Stomach (tissue), 4 donors: ENCODE results near the gene CFAP54.

Experiments used
- EP300 ChIP-seq: sonication (generic); formaldehyde crosslinking; IDR thresholded peaks from one replicate; pipeline ENCODE4 v1.6.1; 2017; ENCODE audit warnings: antibody characterized with exemption
- POLR2A ChIP-seq, 4 donors: fragments of 450-650 bp; IDR thresholded peaks; one replicate each; pipeline ENCODE4 v1.6.1; 2016; ENCODE audit warnings: antibody characterized with exemption in 4 of 4, control low read depth in 2 of 4, mild to moderate bottlenecking in 1 of 4, moderate library complexity in 1 of 4
- POLR2AphosphoS5 ChIP-seq, 3 donors: sonication (generic); formaldehyde crosslinking; IDR thresholded peaks; one replicate each; pipeline ENCODE4 v1.6.1; 2016; ENCODE audit warnings: antibody characterized with exemption in 3 of 3
- TF ChIP-seq, protein P1 (sequence below), 7 experiments: fragments of 450-650 bp in 4 of 7; fragments of 200-600 bp in 3 of 7; sonication (generic) in 3 of 7; IDR thresholded peaks; one replicate each; pipeline ENCODE4 v1.5.1; 2016 to 2019; ENCODE audit warnings: antibody characterized with exemption in 7 of 7, control low read depth in 2 of 7, mild to moderate bottlenecking in 1 of 7

DNA sequence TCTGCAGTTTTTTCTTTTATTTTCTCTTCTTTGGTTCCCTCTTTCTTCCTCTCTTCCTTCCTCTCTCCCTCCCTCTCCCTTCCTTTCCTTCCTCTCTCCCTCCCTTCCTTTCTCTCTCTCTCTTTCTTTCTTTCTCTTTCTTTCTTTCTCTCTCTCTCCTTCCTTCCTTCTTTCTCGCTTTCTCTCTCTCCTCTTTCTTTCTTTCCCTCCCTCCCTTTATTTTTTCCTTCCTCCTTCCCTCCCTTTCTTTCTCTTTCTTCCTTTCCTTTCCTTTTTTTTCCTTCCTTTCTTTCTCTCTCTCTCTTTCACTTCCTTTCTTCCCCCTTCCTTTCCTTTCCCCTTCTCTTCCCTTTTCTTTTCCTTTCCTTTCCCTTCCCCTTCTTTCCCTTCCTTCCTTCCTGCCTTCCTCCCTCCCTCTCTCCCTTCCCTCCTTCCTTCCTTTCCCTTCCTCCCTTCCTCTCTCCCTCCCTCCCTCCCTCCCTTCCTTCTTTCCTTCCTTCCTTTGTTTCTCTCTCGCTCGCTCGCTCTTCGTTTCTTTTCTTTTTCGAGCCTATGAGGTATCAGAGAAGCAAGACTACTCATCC, 13.7 kb downstream of the CFAP54 start:
- TF ChIP-seq POLR2A (IDR thresholded peaks at IDR 0.05): no peak
- TF ChIP-seq, protein P1, sequence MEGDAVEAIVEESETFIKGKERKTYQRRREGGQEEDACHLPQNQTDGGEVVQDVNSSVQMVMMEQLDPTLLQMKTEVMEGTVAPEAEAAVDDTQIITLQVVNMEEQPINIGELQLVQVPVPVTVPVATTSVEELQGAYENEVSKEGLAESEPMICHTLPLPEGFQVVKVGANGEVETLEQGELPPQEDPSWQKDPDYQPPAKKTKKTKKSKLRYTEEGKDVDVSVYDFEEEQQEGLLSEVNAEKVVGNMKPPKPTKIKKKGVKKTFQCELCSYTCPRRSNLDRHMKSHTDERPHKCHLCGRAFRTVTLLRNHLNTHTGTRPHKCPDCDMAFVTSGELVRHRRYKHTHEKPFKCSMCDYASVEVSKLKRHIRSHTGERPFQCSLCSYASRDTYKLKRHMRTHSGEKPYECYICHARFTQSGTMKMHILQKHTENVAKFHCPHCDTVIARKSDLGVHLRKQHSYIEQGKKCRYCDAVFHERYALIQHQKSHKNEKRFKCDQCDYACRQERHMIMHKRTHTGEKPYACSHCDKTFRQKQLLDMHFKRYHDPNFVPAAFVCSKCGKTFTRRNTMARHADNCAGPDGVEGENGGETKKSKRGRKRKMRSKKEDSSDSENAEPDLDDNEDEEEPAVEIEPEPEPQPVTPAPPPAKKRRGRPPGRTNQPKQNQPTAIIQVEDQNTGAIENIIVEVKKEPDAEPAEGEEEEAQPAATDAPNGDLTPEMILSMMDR (IDR thresholded peaks at IDR 0.05): no peak
- TF ChIP-seq EP300: no peak
- no peak for TF ChIP-seq POLR2AphosphoS5 (IDR thresholded peaks at IDR 0.05)
